Left forelimb (tissue), 1 donor: Measurements from ENCODE around the gene ADAMTS5.

Experiments used
- DNase-seq: peaks from one replicate; pipeline ENCODE4 v3.0.0-alpha.2; 2018; ENCODE audit warnings: low spot score

ADAMTS5 gene

GRCh38 chr21:26948194-26948593 is 18.7 kb downstream of the ADAMTS5 start:
- DNase-seq, result no peak

GRCh38 chr21:26946744-26947446 is 20.0 kb downstream of the ADAMTS5 start:
- no peak for DNase-seq

- no peak for DNase-seq
Observed at GRCh38 chr21:26945916-26946675, 20.8 kb downstream of the ADAMTS5 start.

GRCh38 chr21:26943921-26944320 is 23.0 kb downstream of the ADAMTS5 start:
- DNase-seq, result no peak

GRCh38 chr21:26941421-26941820 is 25.5 kb downstream of the ADAMTS5 start:
- DNase-seq, result no peak

- no peak for DNase-seq
Observed at GRCh38 chr21:26939601-26940111, 27.2 kb downstream of the ADAMTS5 start.

GRCh38 chr21:26936641-26937040 is 30.2 kb downstream of the ADAMTS5 start:
- no peak for DNase-seq

GRCh38 chr21:26935977-26936376 is 30.9 kb downstream of the ADAMTS5 start:
- DNase-seq, result no peak

- no peak for DNase-seq
Observed at GRCh38 chr21:26934383-26934782, 32.5 kb downstream of the ADAMTS5 start.

GRCh38 chr21:26933448-26933847 is 33.4 kb downstream of the ADAMTS5 start:
- DNase-seq, result no peak

- DNase-seq, result no peak
Observed at GRCh38 chr21:26925636-26926035, 41.3 kb downstream of the ADAMTS5 start.

GRCh38 chr21:26925122-26925521 is 41.8 kb downstream of the ADAMTS5 start:
- DNase-seq, result no peak

- no peak for DNase-seq
Observed at GRCh38 chr21:26923986-26924385, 42.9 kb downstream of the ADAMTS5 start.

GRCh38 chr21:26920055-26920454 is 46.8 kb downstream of the ADAMTS5 start:
- DNase-seq, result no peak

- DNase-seq, result no peak
Observed at GRCh38 chr21:26918323-26919079, 48.4 kb downstream of the ADAMTS5 start.

GRCh38 chr21:26916799-26917198 is 50.1 kb downstream of the ADAMTS5 start:
- no peak for DNase-seq

- DNase-seq, result no peak
Observed at GRCh38 chr21:26914557-26914956, 52.3 kb downstream of the ADAMTS5 start.

- no peak for DNase-seq
Observed at GRCh38 chr21:26912466-26912865, 54.4 kb downstream of the ADAMTS5 start.

GRCh38 chr21:26909972-26910371 is 56.9 kb downstream of the ADAMTS5 start:
- no peak for DNase-seq

GRCh38 chr21:26900980-26901379 is 65.9 kb downstream of the ADAMTS5 start:
- no peak for DNase-seq

- DNase-seq, result no peak
Observed at GRCh38 chr21:26892151-26892550, 74.7 kb downstream of the ADAMTS5 start.

- DNase-seq, result no peak
Observed at GRCh38 chr21:26888931-26889330, 78.0 kb downstream of the ADAMTS5 start.

- DNase-seq, result no peak
Observed at GRCh38 chr21:26888256-26888655, 78.6 kb downstream of the ADAMTS5 start.
